SIG-M5 treated with dmso at 0.1 percent for 504 hours (cell line): ENCODE data around the gene CPLX3.

Experiments
- DNase-seq: peaks from one replicate; lab custom pipeline; 2025; ENCODE audit not compliant: unreplicated experiment; lab: John Stamatoyannopoulos, UW

The CPLX3 gene

DNA sequence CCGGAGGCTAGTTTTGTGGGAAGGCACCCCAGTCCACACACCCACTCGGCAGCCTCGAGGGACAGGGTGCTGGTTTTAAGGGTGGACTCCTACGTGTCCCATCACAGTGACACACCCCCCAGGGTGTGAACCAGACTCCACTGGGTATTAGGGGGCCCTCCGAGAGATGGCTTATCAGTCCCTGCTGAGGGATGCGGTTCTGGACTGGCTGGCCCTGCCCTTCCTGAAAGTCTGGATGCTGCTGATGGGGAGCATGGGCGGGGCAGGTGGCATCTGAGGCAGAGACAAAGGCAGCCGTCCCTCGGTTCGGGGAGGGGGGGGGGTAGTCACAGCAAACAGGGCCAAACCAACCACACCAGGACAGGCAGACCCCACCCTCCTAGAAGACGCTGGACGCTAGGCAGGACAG is 17.5 kb downstream of the CPLX3 start:
- no peak for DNase-seq

DNA sequence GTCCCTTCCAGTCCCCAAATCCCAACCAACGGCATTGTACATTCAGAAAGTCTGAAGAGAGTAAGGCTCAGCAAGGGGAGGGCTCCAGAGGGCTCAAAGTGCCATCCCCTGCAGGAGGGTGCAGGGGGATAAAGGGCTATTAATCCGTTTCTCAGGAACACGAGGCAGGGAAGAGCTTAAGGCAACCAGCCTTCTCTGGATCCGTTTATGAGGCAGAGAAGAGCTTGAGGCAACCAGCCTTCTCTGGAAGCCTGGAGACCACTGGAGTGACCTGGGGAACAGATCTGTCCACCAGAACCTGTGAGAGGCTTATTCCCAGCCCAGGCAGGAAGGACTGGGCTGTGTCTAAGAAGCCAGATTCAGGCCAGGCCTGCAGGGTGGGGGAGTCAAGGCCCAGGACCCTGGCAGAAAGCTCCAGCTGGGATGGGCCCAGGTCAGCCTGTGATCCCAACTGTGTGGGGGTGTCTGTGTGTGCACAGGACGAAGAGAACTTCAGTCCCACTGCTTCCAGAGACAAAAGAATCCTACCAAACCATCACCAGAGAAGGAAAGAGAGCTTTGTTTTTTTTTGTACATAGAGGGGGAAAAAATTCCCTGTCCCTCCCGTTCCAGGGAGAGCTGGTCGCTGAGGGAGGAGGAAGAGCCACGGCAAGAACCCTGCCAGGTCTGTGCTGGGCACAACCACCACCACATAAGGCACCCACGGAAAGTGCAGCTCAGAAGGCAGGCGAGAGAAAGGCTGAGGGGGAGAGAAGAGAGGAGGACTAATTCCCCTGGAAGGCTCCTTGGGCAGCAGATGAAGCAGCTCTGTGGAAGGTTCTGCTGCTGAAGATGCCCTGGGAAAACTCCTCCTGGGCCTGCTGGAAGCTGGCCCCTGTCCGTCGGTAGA is 18.1 kb downstream of the CPLX3 start:
- no peak for DNase-seq

DNA sequence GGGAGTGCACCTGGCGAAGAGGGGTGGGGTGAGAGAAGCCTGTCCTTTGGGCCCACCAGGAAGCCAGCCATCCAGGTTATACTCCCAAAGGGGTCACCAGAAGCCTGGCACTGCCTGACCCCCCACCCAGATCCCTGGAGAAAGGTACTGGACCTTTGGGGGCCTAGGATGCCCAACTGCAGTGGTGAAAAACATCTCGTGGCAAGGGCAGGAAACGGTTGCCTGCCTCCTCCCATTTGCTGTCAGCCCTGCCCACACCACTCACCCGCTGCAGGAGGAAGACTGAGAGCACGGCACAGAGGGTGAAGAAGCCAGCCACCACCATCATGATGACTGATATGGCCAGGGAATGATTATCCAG is 18.8 kb downstream of the CPLX3 start:
- no peak for DNase-seq

DNA sequence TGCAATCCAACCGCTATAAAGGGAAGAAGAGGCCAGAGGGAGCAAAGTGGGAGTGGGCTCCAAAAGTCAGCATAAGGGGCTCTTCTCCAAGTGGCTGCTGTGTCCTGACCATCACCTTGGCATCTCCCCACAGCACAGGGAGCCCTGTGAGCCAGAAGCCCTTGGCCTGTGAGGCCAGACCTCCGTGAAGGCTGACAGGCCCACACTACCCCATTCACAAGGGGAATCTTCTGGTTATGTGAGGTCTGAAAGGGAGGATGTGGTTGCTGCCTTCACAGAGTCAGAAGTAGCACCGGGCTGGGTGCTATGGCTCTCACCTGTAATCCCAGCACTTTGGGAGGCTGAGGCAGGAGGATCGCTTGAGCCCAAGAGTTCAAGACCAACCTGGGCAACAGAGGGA is 19.2 kb downstream of the CPLX3 start:
- DNase-seq, result no peak

DNA sequence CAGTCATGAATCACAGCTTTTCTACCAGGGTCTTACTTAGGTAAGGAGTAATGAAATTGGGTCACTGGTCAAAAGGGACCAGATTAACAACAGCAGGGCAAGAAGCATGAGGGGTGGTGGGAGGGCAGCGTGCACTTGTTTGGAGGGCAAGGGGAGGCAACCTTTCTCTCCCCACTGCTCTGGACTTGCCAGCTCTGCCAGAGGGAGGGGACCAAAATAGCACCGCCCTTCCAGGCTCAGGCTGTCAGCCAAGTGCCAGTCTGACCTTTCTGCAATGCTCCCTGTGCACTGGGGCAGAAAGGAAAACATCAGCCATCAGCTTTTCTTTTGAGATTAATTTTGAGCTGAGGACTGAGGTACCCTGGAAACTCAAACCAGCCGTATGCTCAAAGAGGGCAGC is 21.0 kb downstream of the CPLX3 start:
- DNase-seq, result no peak

DNA sequence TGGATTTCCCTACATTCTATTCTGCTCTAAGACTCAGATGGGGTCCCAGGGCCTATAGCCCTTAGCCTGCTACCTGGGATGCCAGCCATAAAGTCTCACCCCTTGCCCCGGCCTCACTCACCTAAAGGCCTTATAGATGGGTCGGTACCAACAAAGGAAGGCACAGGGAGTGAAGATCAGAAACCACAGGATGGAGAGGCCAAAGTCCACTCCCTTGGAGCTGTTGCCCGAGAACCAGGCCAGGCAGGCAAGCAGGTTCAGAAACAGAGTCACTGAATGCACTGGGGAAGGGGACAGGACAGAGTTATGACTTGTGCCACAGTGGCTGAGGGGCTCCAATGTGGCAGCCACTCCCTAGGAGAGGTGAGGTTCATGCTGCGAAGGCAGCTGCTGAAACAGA is 24.0 kb downstream of the CPLX3 start:
- DNase-seq, result no peak

DNA sequence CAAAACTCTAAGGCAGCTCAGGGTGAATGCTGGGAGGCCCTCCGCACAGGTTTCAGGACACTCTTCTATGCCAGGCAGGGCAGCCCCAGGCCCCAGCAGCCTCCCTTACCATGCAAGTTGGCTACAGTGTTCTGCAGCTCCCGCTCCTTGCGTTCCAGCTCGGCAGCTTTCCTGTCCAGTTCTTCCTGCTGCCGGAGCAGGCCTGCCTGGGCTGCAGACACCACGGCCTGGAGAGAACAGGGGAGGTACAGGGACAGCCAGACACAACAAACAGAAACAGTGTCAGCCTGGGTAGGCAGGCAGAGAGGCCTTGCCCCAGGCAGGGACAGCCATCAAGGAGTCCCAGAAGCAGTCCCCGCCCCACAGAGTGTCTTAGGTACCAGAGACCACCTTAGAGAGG is 25.5 kb downstream of the CPLX3 start:
- DNase-seq, result no peak

DNA sequence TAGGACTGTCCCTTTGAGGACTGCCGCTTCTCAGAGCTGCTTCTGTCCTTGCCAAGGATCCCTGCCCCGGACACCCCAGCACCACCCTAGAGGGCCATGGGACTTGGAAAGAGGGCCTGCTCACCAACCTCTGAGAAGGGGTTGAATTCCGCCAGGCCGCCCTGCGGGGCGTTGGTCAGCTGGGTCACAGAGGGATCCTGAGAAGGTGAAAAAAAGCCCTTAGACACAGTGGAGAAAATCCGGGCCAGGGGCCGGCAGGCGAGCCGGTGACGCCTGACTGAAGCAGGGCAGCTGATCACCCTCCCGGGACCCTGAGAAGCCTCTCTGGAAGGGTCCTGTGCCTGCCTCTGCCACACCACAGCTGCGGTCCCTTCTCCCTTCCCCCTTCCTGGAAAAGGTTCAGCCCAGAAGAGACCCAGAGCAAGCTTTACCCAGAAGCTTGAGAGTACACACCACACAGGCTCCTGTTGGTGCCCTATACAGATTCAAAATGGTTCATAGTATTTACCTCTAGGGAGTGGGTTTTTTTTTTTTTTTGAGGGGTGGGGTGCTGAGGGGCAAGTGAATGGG is 28.1 kb downstream of the CPLX3 start:
- no peak for DNase-seq

DNA sequence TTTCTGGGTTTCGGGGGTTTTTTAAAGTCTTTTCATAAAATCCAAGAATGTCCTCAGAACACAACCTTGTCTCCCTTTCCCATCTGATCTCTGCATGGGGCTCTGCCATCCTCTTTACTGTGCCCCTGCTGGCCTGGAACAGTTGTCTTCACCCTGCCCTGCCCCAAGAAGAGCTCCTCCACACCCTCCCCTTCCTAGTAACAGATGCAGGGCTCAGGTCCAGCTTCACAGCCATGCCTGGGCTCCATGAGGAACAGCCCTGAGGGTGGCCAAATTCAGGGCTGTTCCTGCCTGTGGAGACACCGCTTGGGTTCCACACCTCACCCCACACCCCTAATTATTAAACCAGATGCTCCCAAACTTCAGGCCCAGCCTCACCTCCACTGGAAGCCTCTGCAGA is 29.4 kb downstream of the CPLX3 start:
- DNase-seq, result no peak

DNA sequence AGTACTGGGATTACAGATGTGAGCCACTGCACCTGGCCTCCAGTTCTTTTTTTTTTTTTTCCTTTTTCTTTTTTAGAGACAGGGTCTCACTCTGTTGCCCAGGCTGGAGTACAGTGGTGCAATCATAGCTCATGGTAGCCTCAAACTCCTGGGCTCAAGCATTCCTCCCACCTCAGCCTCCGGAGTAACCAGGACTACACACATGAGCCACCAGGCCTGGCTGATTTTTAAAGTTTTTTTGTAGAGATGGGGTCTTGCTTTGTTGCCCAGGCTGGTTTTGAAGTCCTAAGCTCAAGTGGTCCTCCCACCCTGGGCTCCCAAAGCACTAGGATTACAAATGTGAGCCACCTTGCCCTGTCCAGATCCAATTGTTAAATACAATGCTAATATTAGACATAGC is 30.1 kb downstream of the CPLX3 start:
- no peak for DNase-seq

DNA sequence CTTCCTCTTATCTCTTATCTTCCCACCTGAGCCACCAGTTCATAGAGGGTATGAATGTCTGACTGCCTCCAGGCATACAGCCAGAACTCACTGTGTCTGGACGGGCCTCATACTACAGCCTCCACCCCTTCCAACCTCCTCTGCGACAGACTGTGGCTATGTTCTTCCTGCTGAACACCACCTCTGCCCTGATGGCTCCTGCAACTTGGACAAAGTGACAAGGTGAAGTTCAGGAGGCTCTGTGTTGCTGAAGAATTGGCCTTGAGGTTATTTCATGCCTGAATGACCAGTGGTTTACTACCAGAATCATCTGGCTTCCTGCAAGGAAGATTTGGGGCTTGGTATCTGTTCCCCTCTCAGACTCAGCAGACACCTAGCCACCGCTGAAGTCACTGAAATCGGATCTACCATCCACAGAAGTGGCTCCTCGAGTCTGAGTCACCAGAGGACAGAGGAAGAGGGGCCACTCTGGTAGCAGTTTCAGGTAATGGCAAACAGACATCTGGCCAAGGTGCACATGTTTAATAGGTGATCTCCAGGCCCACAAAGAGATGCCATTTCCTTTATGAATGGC is 30.7 kb downstream of the CPLX3 start:
- DNase-seq, result no peak

DNA sequence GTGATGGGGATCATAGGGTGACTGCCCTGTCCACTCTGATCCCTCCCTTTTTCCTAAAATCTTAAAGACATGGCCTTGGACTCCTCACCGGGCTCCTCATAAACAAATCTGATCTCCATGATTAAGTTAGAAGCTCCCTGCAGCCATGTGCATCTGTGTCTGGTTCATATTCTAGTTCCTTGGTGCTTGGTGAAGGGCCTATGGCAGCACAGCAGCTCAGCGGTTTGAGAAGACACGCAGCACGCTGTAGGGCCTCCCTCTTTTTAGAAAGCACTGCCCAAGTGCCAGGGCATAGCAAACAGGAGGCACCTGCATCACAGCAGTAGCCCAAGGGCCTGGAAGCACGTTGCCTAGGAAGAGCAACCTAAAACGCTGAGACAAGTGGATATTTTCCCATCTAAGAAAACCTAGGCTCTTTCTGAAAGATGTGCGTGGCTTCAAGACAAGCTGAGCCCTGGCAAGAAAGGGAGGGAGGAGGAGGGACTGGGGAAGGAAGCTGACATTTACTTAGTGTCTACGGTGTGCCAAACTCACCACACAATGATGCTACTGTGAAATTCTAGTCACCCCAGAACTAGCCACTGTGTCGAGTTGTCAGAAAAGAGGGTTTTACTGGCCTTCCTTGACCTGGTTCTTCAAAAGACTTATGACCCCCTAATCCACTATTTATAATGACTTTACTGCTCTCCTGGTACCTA is 31.4 kb downstream of the CPLX3 start:
- no peak for DNase-seq

DNA sequence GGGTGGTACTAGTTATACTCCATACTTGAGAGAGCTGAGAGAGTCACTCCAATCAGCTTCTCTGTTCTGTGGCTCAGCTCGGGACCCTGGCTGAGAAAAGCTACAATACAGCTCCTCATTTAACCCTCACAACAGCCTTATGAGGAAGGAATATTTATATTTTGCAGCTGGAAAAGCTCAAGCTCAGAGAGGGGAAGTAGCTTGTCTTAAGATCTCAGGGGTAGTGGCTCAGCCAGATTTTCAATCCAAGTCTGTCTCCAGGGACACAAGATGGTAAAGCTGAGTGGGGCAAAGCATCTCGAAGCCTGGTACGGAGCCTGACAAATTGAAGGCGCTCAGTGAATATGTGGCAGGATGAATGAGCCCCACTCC is 31.9 kb downstream of the CPLX3 start:
- no peak for DNase-seq

DNA sequence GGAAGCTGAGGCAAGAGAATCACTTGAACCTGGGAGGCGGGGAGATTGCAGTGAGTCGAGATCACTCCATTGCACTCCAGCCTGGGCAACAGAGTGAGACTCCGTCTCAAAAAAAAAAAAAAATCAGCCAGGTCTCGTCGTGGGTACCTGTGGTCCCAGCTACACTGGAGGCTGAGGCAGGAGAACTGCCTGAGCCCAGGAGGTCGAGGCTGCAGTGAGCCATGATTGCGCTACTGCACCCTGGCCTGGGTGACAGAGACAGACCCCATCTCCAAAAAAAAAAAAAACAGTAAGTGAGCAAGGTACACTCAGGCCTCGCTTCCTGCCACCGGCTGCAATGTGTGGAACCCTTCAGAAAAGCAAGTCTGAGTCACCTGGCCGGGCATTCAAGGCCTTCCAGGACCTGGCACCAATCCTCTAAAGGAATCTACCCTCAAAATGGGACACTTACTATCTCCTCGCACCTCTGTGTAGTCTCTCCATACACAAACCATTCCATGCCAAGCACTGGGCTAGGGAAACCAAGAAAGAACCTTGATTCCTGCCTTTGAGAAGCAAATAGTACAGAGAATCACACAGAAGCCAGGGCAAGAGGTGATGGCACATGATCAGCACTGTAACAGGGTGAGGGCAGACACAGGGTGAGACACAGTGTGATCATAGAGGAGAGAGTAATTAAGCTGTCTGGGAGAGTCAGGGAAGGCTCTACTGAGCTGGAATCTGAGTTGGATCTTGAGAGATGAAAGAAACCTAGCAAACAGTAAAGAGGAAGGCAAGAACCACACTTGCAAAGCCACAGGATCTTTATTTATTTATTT is 37.0 kb downstream of the CPLX3 start:
- DNase-seq, result no peak

DNA sequence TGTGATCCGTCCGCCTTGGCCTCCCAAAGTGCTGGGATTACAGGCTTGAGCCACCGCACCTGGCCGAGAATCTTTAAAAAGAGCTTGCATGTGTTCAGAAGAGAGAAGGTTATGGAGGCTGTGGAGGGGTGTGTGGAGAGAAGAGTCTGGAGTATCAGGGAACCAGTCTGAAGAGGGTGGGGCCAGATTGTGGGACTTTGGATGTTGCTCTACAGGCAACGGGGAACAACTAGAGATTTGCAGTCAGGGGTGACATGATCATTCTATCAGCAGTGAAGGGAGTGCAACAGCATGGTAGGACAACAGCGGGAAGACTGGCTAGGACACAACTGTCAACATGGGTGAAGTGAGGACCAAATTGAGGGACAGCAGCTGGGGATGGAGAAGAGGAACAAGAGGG is 37.9 kb downstream of the CPLX3 start:
- DNase-seq, result no peak

DNA sequence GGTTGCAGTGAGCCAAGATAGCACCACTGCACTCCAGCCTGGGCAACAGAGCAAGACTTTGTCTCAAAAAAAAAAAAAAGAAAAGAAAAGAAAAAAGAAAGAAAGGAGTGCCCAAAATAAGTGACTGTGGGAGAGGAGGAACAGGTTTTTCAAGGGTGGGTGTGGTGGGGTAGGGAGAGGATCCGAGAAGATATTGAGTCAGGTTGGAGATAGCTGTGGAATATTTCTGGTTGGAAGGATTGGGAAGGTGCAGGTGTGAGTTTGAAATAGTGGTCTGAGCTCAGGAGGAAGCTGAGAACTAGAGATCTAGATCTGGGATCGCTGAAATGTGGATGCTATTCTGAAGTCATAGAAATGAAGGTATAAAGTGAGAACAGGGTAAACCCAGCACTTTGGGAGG is 38.9 kb downstream of the CPLX3 start:
- DNase-seq, result no peak

DNA sequence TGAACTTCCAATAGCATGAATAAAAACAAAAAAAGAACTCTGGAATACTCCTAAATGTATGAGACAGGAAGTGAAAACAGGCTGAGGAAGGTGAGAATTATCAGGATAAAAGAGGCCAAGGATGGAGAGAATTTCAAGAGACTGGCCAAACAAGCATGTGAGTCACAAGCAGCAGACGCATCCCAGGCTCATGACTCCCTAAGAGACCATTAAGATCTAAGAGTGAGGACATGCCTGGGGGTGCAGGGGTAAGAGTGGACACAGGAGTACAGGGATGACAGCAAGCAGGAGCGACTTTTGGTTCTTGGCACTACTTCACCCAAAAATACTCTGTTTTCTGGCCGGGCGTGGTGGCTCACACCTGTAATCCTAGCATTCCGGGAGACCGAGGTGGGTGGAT is 39.7 kb downstream of the CPLX3 start:
- DNase-seq, result no peak

DNA sequence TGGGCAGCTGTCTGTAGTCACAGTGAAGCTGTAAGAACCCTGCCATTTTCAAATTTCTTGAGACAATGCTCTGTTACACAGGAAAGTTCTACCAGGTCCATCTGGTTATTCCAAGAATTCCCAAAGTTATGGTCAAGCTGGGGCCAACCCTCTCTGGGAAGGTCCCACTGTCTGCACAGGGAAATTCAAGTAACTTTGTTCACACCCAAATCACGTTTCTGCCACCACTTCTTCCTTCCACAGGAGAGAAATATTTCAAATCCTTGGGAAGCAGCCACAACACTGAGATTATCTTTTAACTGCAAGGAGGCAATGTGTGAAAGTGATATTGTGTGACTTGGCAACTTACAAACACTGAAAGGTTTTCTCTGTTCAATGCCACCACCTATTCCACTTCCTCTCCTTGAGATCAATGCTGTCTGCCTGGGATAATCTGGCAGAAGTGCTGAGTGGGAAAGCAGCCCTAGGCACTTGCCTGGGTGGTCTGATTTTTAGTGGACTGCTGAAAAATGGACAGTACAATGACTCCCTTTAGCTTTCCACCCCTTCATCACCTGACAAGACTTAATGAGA is 41.1 kb downstream of the CPLX3 start:
- no peak for DNase-seq

DNA sequence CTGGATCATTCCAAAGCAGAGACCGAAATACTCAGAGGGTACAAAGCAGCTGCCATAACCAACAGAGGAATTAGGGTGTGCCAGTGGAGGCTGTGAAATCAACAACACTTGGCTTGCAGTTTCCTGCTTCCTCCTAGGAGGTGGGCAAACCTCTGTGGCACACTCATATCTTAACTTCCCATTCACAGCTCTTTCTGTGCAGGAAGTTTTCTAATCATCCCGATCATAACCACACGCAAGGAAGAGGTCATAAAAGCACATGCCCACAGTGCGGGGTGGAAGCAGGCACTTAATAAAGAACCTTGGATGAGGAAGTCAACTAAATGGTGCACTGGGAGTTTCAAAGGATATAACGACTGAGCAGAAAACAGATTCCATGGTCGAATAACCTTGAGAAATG is 41.6 kb downstream of the CPLX3 start:
- peak; percentile 59 for DNase-seq

DNA sequence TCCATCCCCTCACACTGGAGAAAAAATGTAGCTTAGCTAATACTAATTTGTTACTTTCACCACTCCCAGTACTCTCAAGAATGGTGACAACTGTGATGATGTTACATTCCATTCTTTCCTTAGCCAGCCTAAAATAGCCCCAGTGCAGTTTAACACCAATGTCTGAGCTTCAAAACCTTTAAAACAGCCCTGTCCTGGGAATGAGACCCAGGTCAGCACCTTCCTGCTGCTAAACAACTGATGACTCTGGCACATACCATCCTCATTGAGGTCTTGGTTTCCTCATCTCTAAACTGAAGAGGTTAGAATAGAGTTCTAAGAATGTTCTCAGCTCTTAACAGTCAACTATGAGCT is 42.9 kb downstream of the CPLX3 start:
- no peak for DNase-seq
